CD14-positive monocyte (primary cell): ENCODE data around the gene HES3. TPM values are rescaled to one million over a fixed set of nuclear protein-coding genes. Genes with fewer than 3 reads are reported as not detected.

ENCODE experiments used
- DNase-seq, 3 donors: peaks; one replicate each; pipeline ENCODE4 v3.0.0-alpha.2; 2011 to 2022
- H2AFZ ChIP-seq: 2 replicates; pipeline ENCODE4 v1.6.0; 2012; ENCODE audit warnings: mild to moderate bottlenecking, low read depth, low read length, inconsistent platforms; ENCODE audit not compliant: insufficient read depth, poor library complexity, severe bottlenecking
- H3K27ac ChIP-seq, 2 donors: 1 replicate in 1 of 2; 2 replicates in 1 of 2; pipeline ENCODE4 v1.5.1; 2012 to 2013; ENCODE audit warnings: low read length in 2 of 2, control low read depth in 1 of 2, inconsistent platforms in 1 of 2, low read depth in 1 of 2, mild to moderate bottlenecking in 1 of 2
- H3K27me3 ChIP-seq, 2 donors: one replicate each; pipeline versions ENCODE4 v1.6.0 to v1.6.1; 2011 to 2013; ENCODE audit warnings: low read length in 2 of 2; ENCODE audit not compliant: control insufficient read depth in 2 of 2, insufficient read depth in 2 of 2
- H3K36me3 ChIP-seq, 2 donors: replicated peaks in 1 of 2; 1 replicate in 1 of 2; 2 replicates in 1 of 2; pipeline versions ENCODE4 v1.5.1 to v1.6.1; 2012 to 2013; ENCODE audit warnings: low read length in 2 of 2, control low read depth in 1 of 2, inconsistent platforms in 1 of 2, mild to moderate bottlenecking in 1 of 2; ENCODE audit not compliant: insufficient read depth in 2 of 2, control insufficient read depth in 1 of 2
- H3K4me1 ChIP-seq, 2 donors: 1 replicate in 1 of 2; 2 replicates in 1 of 2; pipeline versions ENCODE4 v1.5.1 to v1.6.1; 2012 to 2013; ENCODE audit warnings: low read length in 2 of 2, control low read depth in 1 of 2, inconsistent platforms in 1 of 2, mild to moderate bottlenecking in 1 of 2, moderate library complexity in 1 of 2; ENCODE audit not compliant: insufficient read depth in 2 of 2, control insufficient read depth in 1 of 2
- H3K4me2 ChIP-seq: replicated peaks from 2 replicates; pipeline ENCODE3; 2012; ENCODE audit warnings: low read length, moderate library complexity, mild to moderate bottlenecking; ENCODE audit not compliant: poor library complexity, severe bottlenecking; ENCODE audit errors: extremely low read depth
- H3K4me3 ChIP-seq, 3 experiments: fragments of 200-600 bp in 1 of 3; sonication (generic) in 1 of 3; replicated peaks in 1 of 3; 1 replicate in 2 of 3; 2 replicates in 1 of 3; pipeline ENCODE4 v1.5.1; 2011 to 2013; ENCODE audit warnings: low read length in 3 of 3, mild to moderate bottlenecking in 3 of 3, control low read depth in 2 of 3, low read depth in 2 of 3, inconsistent platforms in 1 of 3, moderate library complexity in 1 of 3
- H3K79me2 ChIP-seq: 2 replicates; pipeline ENCODE4 v1.6.0; 2012; ENCODE audit warnings: mild to moderate bottlenecking, control low read depth, inconsistent platforms, low read length, moderate library complexity; ENCODE audit not compliant: insufficient read depth
- H3K9ac ChIP-seq: 2 replicates; pipeline ENCODE4 v1.6.0; 2017; ENCODE audit warnings: low read length, mild to moderate bottlenecking; ENCODE audit not compliant: insufficient read depth, poor library complexity, severe bottlenecking
- H3K9me3 ChIP-seq, 2 donors: replicated peaks in 1 of 2; 1 replicate in 1 of 2; 2 replicates in 1 of 2; pipeline versions ENCODE4 v1.5.1 to v1.6.1; 2012 to 2013; ENCODE audit warnings: low read length in 2 of 2, control low read depth in 1 of 2; ENCODE audit not compliant: control insufficient read depth in 1 of 2, insufficient read depth in 1 of 2
- H4K20me1 ChIP-seq: 2 replicates; pipeline ENCODE4 v1.6.0; 2012; ENCODE audit warnings: mild to moderate bottlenecking, low read length, control low read depth, moderate library complexity; ENCODE audit not compliant: insufficient read depth
- H3K27ac Mint-ChIP-seq, 7 donors: one replicate each; pipeline ENCODE4 v1.8.0; 2020; ENCODE audit warnings: mild to moderate bottlenecking in 7 of 7, mixed read lengths in 7 of 7, moderate library complexity in 6 of 7, inconsistent platforms in 2 of 7
- H3K27me3 Mint-ChIP-seq, 3 donors: one replicate each; pipeline ENCODE4 v1.8.0; 2021 to 2022; ENCODE audit warnings: low read depth in 3 of 3, mild to moderate bottlenecking in 3 of 3, mixed read lengths in 3 of 3, moderate library complexity in 3 of 3, inconsistent platforms in 1 of 3
- H3K36me3 Mint-ChIP-seq, 2 donors: one replicate each; pipeline ENCODE4 v1.8.0; 2020; ENCODE audit warnings: mixed read lengths in 2 of 2, inconsistent platforms in 1 of 2, mild to moderate bottlenecking in 1 of 2
- H3K4me1 Mint-ChIP-seq: one replicate; pipeline ENCODE4 v1.8.0; 2020; ENCODE audit warnings: mild to moderate bottlenecking, mixed read lengths
- H3K4me3 Mint-ChIP-seq, 2 donors: one replicate each; pipeline ENCODE4 v1.8.0; 2020; ENCODE audit warnings: mild to moderate bottlenecking in 2 of 2, mixed read lengths in 2 of 2, moderate library complexity in 1 of 2
- H3K9me3 Mint-ChIP-seq, 7 donors: one replicate each; pipeline ENCODE4 v1.8.0; 2020 to 2022; ENCODE audit warnings: mixed read lengths in 7 of 7, mild to moderate bottlenecking in 6 of 7, moderate library complexity in 6 of 7, inconsistent platforms in 2 of 7
- CTCF ChIP-seq: fragments of 200-600 bp; IDR thresholded peaks from one replicate; pipeline ENCODE4 v1.8.0; 2022; ENCODE audit warnings: antibody characterized with exemption, mild to moderate bottlenecking
- WGBS: methylation state at CpG from one replicate; pipeline ENCODE4 v1.1.5; 2013; ENCODE audit warnings: missing lambda C conversion rate; ENCODE audit not compliant: insufficient coverage; 5-methylcytosine and 5-hydroxymethylcytosine counted together
- intact Hi-C, 2 donors: fragments of 100-400 bp; cut with micrococcal nuclease; formaldehyde crosslinking; loops; one replicate each; pipeline versions ENCODE4 v1.15.0 to v1.15.1; 2023
- polyA plus RNA-seq, 3 donors: library from polyadenylated mRNA; depleted of rRNA in 1 of 3; unstranded in 2 of 3; stranded (reverse) in 1 of 3; fragments of 300-500 nt in 2 of 3; fragments of >200 nt in 1 of 3; fragmentation: Illumina TruSeq in 2 of 3; gene quantifications; 1 replicate in 2 of 3; 2 replicates in 1 of 3; pipeline ENCODE4 v1.2.3, GENCODE V29; 2012 to 2021

The HES3 gene
- polyA plus RNA-seq, 3 donors = not detected

- intact Hi-C loops = loop anchor here (5.0 to 10.0 kb wide), 6 partner anchors 94 to 229 kb away; no protein-coding TSS in a partner anchor
- peaks cover 4% of the 10 kb centered on the region for H3K4me1 Mint-ChIP-seq
- 94% methylated on average over 11 of the region's 14 CpGs for WGBS
- H3K9me3 Mint-ChIP-seq = peaks cover 0 to 9% (median 3%) of the 10 kb centered on the region in 7 donors
- Histone ChIP-seq H3K27me3 (peaks cover 15 to 67% of the 10 kb centered on the region in 2 donors), H2AFZ (no peak overlapping the region), H3K9ac (no peak overlapping the region), H4K20me1 (peaks cover 9% of the 10 kb centered on the region), H3K79me2 (no peaks in the 10 kb centered on the region), H3K4me2 (no peak overlapping the region), H3K4me3 (no peak overlapping the region), H3K36me3 (no peaks in the 10 kb centered on the region), H3K9me3 (peaks cover 0 to 10% of the 10 kb centered on the region in 2 donors), H3K4me1 (peaks cover 0 to 16% of the 10 kb centered on the region in 2 donors), H3K27ac (no peak overlapping the region)
- DNase-seq = no peak
- H3K36me3 Mint-ChIP-seq = peaks cover 0 to 2% of the 10 kb centered on the region in 2 donors
- H3K27me3 Mint-ChIP-seq = peaks cover 63 to 83% (median 75%) of the 10 kb centered on the region in 3 donors
- no peak overlapping the region for H3K27ac Mint-ChIP-seq
- no peak for TF ChIP-seq CTCF
- peak overlapping the region in 1 of 2 donors; percentile 71 for H3K4me3 Mint-ChIP-seq
Measured at GRCh38 chr1:6248161-6248776, 4.3 kb downstream of the HES3 start.

- intact Hi-C loops = loop anchor here (5.0 to 10.0 kb wide), 6 partner anchors 93 to 228 kb away; no protein-coding TSS in a partner anchor
- H3K79me2 ChIP-seq = no peaks in the 10 kb centered on the region
- Mint-ChIP-seq H3K9me3 (peaks cover 0 to 5% (median 3%) of the 10 kb centered on the region in 7 donors), H3K27ac (no peak overlapping the region), H3K4me1 (peaks cover 4% of the 10 kb centered on the region), H3K27me3 (peaks cover 55 to 74% (median 67%) of the 10 kb centered on the region in 3 donors), H3K36me3 (peaks cover 0 to 2% of the 10 kb centered on the region in 2 donors), H3K4me3 (peak overlapping the region in 1 of 2 donors; percentile 70)
- H2AFZ ChIP-seq = no peak overlapping the region
- no peak overlapping the region for H3K4me3 ChIP-seq
- peaks cover 0 to 5% of the 10 kb centered on the region in 2 donors for H3K9me3 ChIP-seq
- DNase-seq = no peak
- peaks cover 7 to 58% of the 10 kb centered on the region in 2 donors for H3K27me3 ChIP-seq
- no peaks in the 10 kb centered on the region for H3K36me3 ChIP-seq
- H3K4me1 ChIP-seq = peaks cover 0 to 16% of the 10 kb centered on the region in 2 donors
- H3K9ac ChIP-seq = no peak overlapping the region
- WGBS = 7% methylated on average over 94 of the region's 96 CpGs
- peaks cover 9% of the 10 kb centered on the region for H4K20me1 ChIP-seq
- H3K4me2 ChIP-seq = no peak overlapping the region
- no peak overlapping the region for H3K27ac ChIP-seq
- TF ChIP-seq CTCF = no peak
Measured at GRCh38 chr1:6248932-6249738, 5.2 kb downstream of the HES3 start.
